Endothelial cell of umbilical vein (primary cell): Measurements from ENCODE around the gene MAP4K2. TPM values are rescaled to one million over a fixed set of nuclear protein-coding genes. Genes with fewer than 3 reads are reported as not detected.

ENCODE experiments used
- BruUV-seq: library from RNA; stranded (reverse); fragments of 400-500 nt; replicated peaks from 2 replicates; lab custom pipeline; 2021; lab: Mats Ljungman, UMichigan
- CTCF ChIA-PET: fragments of 300-600, 350-600 bp; sonication (Branson Sonifier 250); formaldehyde crosslinking; loops from one replicate; lab custom pipeline; 2021; ENCODE audit warnings: antibody characterized with exemption, inconsistent platforms; lab: Charles Lee
- POLR2A ChIA-PET: fragments of 300-600, 350-600 bp; sonication (Branson Sonifier 250); formaldehyde crosslinking; loops from one replicate; lab custom pipeline; 2021; ENCODE audit warnings: antibody characterized with exemption, inconsistent platforms; lab: Charles Lee
- DNase-seq: peaks from one replicate; pipeline ENCODE4 v3.0.0-alpha.2; 2011; ENCODE audit warnings: low read depth, low spot score
- FAIRE-seq: peaks from 2 replicates; lab custom pipeline; 2011; peaks lifted over from hg19 to GRCh38; lab: Jason Lieb, UNC
- H2AFZ ChIP-seq: 2 replicates; pipeline ENCODE4 v1.6.0; 2012; ENCODE audit warnings: low read depth, low read length, control low read depth, inconsistent platforms
- H3K27ac ChIP-seq: 2 replicates; pipeline ENCODE4 v1.5.1; 2011; ENCODE audit warnings: low read depth, mild to moderate bottlenecking, control low read depth, low read length, moderate library complexity; ENCODE audit not compliant: insufficient read depth
- H3K27me3 ChIP-seq, 2 experiments: 2 replicates each; pipeline versions ENCODE4 v1.6.0 to v1.6.1; 2011; ENCODE audit warnings: low read length in 2 of 2, mixed read lengths in 1 of 2; ENCODE audit not compliant: control insufficient read depth in 2 of 2, insufficient read depth in 2 of 2
- H3K36me3 ChIP-seq, 2 experiments: 2 replicates in 1 of 2; 3 replicates in 1 of 2; pipeline ENCODE4 v1.5.1; 2011; ENCODE audit warnings: low read length in 2 of 2, mild to moderate bottlenecking in 1 of 2, moderate library complexity in 1 of 2; ENCODE audit not compliant: control insufficient read depth in 2 of 2, insufficient read depth in 2 of 2; ENCODE audit errors: extremely low read depth in 1 of 2
- H3K4me1 ChIP-seq: 3 replicates; pipeline ENCODE4 v1.5.1; 2011; ENCODE audit warnings: mild to moderate bottlenecking, low read length; ENCODE audit not compliant: control insufficient read depth, insufficient read depth; ENCODE audit errors: extremely low read depth
- H3K4me2 ChIP-seq: 2 replicates; pipeline ENCODE4 v1.6.1; 2011; ENCODE audit warnings: low read length, control low read depth, mixed read lengths; ENCODE audit not compliant: insufficient read depth
- H3K4me3 ChIP-seq, 3 experiments: fragments of 200-600 bp in 1 of 3; sonication (generic), shearing (Covaris generic) in 1 of 3; replicated peaks in 1 of 3; 2 replicates each; pipeline ENCODE4 v1.5.1; 2011 to 2016; ENCODE audit warnings: control low read depth in 3 of 3, low read length in 3 of 3, mild to moderate bottlenecking in 2 of 3, inconsistent platforms in 1 of 3, low read depth in 1 of 3, moderate library complexity in 1 of 3; ENCODE audit not compliant: insufficient read depth in 1 of 3
- H3K79me2 ChIP-seq: 2 replicates; pipeline ENCODE4 v1.6.0; 2012; ENCODE audit warnings: low read length, inconsistent platforms; ENCODE audit not compliant: control insufficient read depth, insufficient read depth
- H3K9ac ChIP-seq: replicated peaks from 2 replicates; pipeline ENCODE3; 2011; ENCODE audit warnings: low read length, control low read depth; ENCODE audit not compliant: insufficient read depth; ENCODE audit errors: extremely low read depth
- H3K9me1 ChIP-seq: replicated peaks from 3 replicates; pipeline ENCODE4 v1.6.0; 2011; ENCODE audit warnings: mild to moderate bottlenecking, low read length; ENCODE audit not compliant: control insufficient read depth, insufficient read depth; ENCODE audit errors: extremely low read depth
- H3K9me3 ChIP-seq: replicated peaks from 2 replicates; pipeline ENCODE4 v1.5.1; 2012; ENCODE audit warnings: low read length, inconsistent platforms; ENCODE audit not compliant: control insufficient read depth, insufficient read depth
- H4K20me1 ChIP-seq: replicated peaks from 2 replicates; pipeline ENCODE3; 2011; ENCODE audit warnings: mild to moderate bottlenecking, low read length; ENCODE audit not compliant: control insufficient read depth, insufficient read depth; ENCODE audit errors: extremely low read depth
- CTCF ChIP-seq, 2 donors: IDR thresholded peaks; 1 replicate in 1 of 2; 2 replicates in 1 of 2; pipeline ENCODE4 v1.5.1; 2011; ENCODE audit warnings: low read length in 2 of 2, mild to moderate bottlenecking in 2 of 2, moderate library complexity in 2 of 2, control low read depth in 1 of 2, inconsistent platforms in 1 of 2, low read depth in 1 of 2; ENCODE audit not compliant: insufficient read depth in 1 of 2; ENCODE audit errors: extremely low read depth in 1 of 2
- POLR2A ChIP-seq: IDR thresholded peaks from 2 replicates; pipeline ENCODE4 v1.6.1; 2012; ENCODE audit warnings: low read depth, mild to moderate bottlenecking, control low read depth, low read length
- dilution Hi-C: fragments of 300-500 bp; cut with MboI; formaldehyde crosslinking; loops from one replicate; pipeline ENCODE4 v1.15.0; 2019; ENCODE audit warnings: low sequenced_read_pairs; ENCODE audit not compliant: extremely low pct_ligation_motif_present
- intact Hi-C: fragments of 100-400 bp; cut with micrococcal nuclease; formaldehyde crosslinking; loops from one replicate; pipeline ENCODE4 v1.10.0; 2022
- polyA plus RNA-seq, 4 experiments: library from polyadenylated mRNA; depleted of rRNA in 3 of 4; stranded (reverse) in 3 of 4; unstranded in 1 of 4; fragments of >200 nt; gene quantifications; 2 replicates each; pipeline versions ENCODE4 v1.2.1 to v1.2.3, GENCODE V29; 2011 to 2012; ENCODE audit warnings: missing spikeins in 1 of 4
- total RNA-seq: library from RNA; stranded (reverse); gene quantifications from 2 replicates; pipeline ENCODE4 v1.2.3, GENCODE V29; 2021
- TF ChIP-seq, protein P1 (sequence below): IDR thresholded peaks from 2 replicates; pipeline ENCODE4 v1.6.1; 2011; ENCODE audit not compliant: insufficient read depth, insufficient read length

Gene MAP4K2
- total and polyA plus RNA-seq, 2 donors (not counting 3 experiments of a cell fraction or from before 2014, with no cell fraction given): 43.3 to 44.0 TPM

- DNase-seq (no peak), FAIRE-seq (no peak)
- ChIA-PET POLR2A (no interaction called here), CTCF (interaction anchor here (0.7 to 8.2 kb wide), 7 partner anchors 10 to 152 kb away, joined by 3 to 168 read pairs (median 10); partner anchors contain the start of genes BATF2 and EHD1)
- Histone ChIP-seq H3K4me1 (no peaks in the 10 kb centered on the region), H3K27me3 (no peaks in the 10 kb centered on the region), H3K27ac (no peak overlapping the region), H3K36me3 (no peaks in the 10 kb centered on the region), H3K9me3 (no peaks in the 10 kb centered on the region), H3K4me2 (peak overlapping the region; percentile 6), H3K79me2 (no peaks in the 10 kb centered on the region), H3K9ac (no peak overlapping the region), H3K9me1 (no peaks in the 10 kb centered on the region), H4K20me1 (no peaks in the 10 kb centered on the region), H2AFZ (no peak overlapping the region), H3K4me3 (no peak overlapping the region)
- intact Hi-C loops (loop anchor here (2.0 kb wide), 2 partner anchors 42 to 58 kb away; partner anchors contain the start of gene MAP4K2), dilution Hi-C loops (loop anchor here (10.0 kb wide), 1 partner anchor 50 kb away; no protein-coding TSS in a partner anchor)
- TF ChIP-seq, protein P1, sequence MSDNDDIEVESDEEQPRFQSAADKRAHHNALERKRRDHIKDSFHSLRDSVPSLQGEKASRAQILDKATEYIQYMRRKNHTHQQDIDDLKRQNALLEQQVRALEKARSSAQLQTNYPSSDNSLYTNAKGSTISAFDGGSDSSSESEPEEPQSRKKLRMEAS: no peak
- TF ChIP-seq POLR2A: no peak
- no peak for TF ChIP-seq CTCF (IDR thresholded peaks at IDR 0.05; ENCODE audit: extremely low read depth in 1 of 2, insufficient read depth in 1 of 2, low read depth in 1 of 2, low read length in 2 of 2)
- BruUV-seq: no TSS peak
Measured at GRCh38 chr11:64845129-64845775, 42.2 kb upstream of the MAP4K2 start.
